HG03521 (cell line): ENCODE data around the gene VEPH1.

Source experiments
- ATAC-seq: cut with Tn5 transposase; IDR thresholded peaks from one replicate; pipeline ENCODE4 v1.9.1; 2021; ENCODE audit warnings: mild to moderate bottlenecking, moderate library complexity; ENCODE audit not compliant: unreplicated experiment

VEPH1 gene

DNA sequence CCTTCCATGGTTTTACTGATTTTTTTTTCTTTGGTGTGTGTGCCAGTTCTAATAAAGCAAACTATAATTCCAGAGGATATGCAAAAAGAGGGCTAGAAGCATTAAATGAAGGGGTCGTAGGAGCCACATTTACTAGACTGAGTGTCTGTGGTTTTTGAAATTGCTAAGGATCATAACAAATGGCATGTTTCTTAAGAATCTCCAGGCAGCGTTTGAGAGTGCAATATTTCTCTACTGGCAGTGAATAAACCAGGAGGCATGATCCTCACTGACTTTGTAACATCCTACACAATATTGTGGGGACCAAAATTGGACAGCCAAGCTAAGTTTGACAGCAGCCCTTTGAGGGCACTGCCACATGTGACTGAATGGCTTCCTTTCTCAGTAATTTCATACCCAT lies 227.4 kb downstream of the VEPH1 start:
- no peak for ATAC-seq

DNA sequence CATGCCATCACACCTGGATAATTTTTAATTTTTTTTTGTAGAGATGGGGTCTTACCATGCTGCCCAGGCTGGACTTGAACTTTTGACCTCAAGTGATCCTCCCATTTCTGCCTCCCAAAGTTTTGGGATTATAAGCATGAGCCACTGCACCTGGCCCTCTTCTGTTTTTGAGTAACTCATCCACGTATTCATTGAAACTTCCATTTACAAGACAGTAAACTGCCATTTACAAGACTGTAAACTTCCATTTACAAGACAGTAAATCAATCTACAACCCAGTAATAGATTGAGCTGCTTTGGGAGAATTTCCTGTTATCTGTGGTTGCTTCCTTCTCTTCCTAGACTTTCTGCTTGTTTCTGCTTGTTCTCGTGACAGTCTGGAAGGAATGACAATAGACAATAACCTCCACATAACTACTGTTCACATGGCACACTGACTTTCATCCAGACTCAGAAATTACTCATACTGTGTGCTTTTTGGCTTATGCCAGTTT lies 228.5 kb downstream of the VEPH1 start:
- ATAC-seq = no peak

DNA sequence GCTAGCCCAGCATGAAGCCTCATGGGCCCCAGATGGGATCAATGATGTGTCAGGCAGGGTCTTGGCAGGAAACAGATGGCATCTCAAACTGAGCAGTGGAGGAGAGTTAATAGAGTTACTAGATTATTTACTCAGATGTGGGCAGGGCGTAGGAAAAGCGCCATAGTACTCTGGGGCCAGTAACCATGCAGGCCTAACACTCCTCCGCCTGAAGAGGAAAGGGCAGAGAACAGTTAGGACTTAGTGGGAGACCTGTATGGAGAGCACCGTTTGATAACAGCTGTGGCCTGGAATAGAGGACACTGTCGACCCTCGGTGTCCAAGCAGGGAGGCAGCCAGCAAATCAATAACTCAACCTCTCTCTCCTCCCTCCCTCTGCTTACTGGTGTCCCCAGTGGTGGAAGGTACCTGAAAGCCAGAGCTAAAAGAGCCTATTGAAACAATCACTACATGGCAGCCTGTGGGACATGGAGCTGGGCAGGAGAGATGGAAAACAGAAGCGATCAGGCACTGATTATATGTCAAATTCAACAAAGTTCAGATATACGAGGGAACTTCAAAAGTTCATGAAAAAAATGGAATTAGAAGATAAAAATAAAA lies 231.8 kb downstream of the VEPH1 start:
- ATAC-seq = no peak

DNA sequence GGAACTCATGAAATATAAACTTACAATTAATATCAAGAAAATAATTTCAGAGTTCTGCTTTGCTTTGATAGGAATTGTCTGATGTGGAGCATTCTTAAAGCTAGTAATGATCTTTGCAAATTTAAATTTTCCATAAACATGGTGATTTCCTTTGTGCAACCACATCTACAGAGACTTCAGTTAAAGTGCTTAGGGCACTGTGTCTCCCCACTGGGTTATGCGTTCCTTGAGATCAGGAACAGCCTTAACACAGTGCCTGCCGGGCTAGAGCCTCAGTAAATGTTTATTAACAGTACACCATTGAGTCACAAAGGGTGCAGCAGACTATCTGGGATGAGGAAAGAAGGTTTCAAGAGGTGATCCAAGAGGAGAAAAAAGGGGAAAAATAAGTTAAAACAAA lies 235.2 kb downstream of the VEPH1 start:
- no peak for ATAC-seq

GRCh38 chr3:157265931-157266330 lies 237.3 kb downstream of the VEPH1 start:
- ATAC-seq = no peak

GRCh38 chr3:157263027-157263426 lies 240.2 kb downstream of the VEPH1 start:
- no peak for ATAC-seq

GRCh38 chr3:157261000-157261399 lies 242.2 kb downstream of the VEPH1 start:
- no peak for ATAC-seq

DNA sequence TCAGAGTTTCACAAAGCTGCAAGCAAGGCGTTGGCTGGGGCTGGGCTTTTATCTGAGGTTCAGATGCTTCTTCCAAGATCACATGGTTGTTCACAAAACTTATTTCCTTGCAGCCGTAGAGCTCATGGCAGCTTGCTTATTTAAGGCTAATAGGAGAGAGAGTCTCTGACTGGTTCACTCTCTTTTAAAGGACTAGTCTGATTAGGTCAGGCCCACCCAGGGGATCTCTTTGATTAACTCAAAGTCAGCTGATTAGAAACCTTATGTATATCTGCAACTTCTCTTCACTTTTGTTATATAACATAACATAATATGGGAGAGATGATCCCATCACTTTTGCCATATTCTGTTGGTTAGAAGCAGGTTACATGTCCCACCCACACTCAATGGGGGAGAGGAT lies 243.4 kb downstream of the VEPH1 start:
- no peak for ATAC-seq

- ATAC-seq = no peak
Observed at GRCh38 chr3:157257101-157257500, 246.1 kb downstream of the VEPH1 start.

DNA sequence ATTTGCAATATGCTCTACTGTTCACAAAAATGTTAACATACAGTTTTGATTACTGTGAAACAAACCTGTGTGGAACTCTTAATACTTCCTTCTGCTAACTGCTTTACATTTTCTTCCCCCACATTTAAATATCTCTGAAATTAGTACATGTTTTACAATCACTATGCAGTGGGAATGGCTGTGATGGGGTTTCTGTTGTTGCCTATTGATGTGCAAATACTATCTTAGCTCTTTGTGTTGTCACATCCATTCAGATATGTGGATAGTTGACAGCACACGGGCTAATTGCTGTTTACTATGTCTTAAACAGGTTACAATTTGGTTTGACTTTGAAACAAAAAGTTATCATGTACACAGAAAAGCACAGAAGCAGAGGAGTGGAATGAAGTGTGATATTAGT lies 247.4 kb downstream of the VEPH1 start:
- no peak for ATAC-seq

GRCh38 chr3:157251685-157252084 lies 251.5 kb downstream of the VEPH1 start:
- no peak for ATAC-seq

- no peak for ATAC-seq
Observed at GRCh38 chr3:157249606-157250005, 253.6 kb downstream of the VEPH1 start.

DNA sequence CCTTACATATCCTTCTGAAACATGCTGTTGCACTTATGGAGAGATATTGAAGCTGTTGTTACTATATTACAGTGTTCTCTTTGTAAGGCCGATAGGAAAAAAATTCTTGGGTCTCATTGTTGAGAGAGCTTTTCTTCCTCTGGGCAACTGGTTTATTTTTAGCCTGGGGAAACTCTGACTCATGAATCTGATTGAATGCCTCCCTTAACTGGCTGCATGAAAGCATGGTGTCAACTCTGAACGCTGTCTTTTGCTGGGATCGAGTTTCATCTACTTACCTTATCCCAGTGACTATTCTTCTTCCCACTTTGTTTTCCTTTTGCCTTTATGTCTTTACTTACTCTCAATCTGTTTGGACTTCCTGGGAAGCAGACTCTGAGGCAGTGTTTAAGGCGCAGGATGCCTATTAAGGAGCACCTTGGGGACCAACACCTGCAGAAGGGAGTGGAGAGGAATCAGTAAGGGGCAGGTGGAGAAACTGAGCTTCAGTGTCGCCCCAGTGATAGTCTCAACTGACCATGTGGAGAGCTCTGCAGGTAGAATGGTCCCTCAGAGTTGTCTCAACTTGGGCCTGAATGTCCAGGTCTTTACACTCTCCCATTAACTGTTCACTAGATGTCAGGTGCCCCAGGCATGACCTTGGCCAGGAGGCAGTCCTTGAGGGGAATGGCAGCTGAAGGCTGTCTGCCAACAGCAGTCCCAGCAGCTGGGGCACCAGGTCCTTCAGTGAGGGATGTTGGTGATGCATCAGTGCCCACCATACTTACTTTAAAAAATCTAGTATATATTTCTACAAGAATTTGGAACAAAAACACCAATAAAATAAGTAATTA lies 254.4 kb downstream of the VEPH1 start:
- ATAC-seq = no peak

DNA sequence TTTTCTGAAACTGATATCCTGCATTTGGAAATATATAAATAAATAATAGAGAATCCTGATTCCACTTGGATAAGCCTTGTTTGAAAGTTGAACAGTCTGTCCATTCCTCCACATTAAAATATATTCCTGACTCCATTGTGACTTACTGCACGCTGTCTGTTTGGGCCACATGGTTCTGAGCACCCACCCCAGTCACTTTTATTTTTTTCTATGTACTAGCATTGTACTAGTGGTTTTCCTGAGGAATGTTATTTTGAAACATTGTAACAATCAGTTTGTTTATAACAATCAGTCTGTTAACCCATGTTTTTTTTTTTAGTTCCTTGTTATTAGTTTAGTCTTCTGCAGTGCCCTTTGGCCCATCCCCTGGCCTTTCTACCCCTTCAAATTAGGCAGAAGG lies 255.8 kb downstream of the VEPH1 start:
- ATAC-seq = no peak

DNA sequence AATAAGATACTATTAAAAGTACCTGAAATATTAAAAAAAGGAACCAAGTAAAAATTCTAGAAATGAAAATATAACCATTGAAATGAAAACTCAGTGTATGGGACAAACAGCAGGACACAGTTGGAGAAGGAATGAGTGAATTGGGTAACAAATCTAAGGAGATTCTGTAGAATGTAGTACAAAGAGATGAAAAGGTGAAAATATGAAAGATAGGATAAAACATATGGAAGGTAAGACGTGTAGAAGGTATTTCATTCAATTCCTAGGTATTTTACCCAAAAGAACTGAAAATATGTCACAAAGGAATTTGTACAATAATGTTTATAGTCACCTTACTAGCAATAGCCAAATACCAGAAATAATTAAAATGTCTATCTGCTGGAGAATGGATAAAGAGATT lies 260.4 kb downstream of the VEPH1 start:
- ATAC-seq = no peak

GRCh38 chr3:157241599-157241998 lies 261.6 kb downstream of the VEPH1 start:
- no peak for ATAC-seq

DNA sequence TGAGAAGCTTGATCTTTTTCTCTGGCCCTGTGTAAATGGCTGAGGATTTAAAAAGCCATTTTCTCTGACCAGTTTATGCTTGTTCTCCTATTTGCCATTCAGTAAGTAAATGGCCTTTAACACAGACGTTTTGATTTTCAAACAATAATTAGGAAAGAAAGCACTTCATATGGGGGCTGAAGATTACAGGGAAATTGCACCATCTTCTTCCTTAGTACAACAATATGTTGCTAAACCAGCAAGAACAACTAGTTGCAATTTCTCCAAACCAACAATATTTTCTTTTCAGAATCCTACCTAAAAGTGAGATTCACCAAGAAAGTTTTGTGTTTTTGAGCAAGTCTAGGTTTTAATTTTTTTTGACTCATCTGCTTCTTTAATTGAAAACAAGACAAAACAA lies 262.8 kb downstream of the VEPH1 start:
- ATAC-seq = no peak

- ATAC-seq = peak; percentile 100
Observed at GRCh38 chr3:157239082-157239704, 264.0 kb downstream of the VEPH1 start.

DNA sequence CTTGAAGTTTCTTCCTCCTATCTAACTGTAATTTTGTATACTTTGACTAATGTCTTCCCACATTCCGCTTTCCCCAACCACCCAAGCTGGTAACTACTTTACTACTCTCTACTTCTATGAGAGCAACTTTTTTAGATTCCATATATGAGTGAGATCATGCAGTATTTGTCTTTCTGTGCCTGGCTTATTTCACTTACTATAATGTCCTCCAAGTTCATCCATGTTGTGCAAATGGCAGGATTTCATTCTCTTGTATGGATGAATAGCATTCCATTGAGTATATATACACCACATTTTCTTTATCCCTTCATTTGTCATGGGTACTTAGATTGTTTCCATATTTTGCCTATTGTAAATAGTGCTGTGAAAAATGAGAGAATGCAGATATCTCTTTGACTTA lies 264.8 kb downstream of the VEPH1 start:
- ATAC-seq = no peak

DNA sequence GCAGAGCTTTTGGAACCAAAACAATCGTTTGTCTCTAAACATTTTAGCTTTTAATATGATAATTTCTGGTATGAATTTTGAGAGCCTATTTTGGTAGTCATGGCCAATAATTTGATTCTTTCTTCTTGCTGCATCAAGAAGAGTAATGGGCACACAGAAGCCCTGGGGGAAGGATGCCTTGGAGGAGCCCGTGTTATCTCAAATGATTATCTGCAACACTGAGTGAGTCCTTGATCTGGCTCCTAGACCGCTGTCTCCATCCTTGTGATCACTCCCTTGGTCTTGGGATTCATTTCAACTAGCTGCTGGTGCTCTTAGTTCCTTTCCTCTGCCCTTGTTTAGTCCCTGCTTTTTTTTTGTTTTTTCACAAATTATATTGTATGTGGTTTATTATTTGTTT lies 265.3 kb downstream of the VEPH1 start:
- no peak for ATAC-seq

- no peak for ATAC-seq
Observed at GRCh38 chr3:157235291-157235690, 267.9 kb downstream of the VEPH1 start.

DNA sequence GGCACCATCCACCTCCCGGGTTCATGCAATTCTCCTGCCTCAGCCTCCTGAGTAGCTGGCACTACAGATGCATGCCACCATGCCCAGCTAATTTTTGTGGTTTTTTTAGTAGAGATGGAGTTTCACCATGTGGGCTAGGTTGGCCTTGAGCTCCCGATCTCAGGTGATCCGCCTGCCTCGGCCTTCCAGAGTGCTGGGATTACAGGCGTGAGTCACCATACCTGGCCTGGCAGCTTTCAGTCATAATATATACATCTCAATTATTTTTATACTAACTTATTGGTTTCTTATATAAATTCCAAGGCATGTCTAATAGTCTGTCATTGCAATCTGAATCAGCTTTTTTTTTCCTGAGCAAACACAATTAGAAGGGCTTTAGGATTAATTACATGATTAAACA lies 269.3 kb downstream of the VEPH1 start:
- no peak for ATAC-seq
